Hepatocyte (in vitro differentiated cells): ENCODE data around the gene ZFTA.

Experiments
- EZH2 ChIP-seq: fragments of 200-600 bp; sonication (generic); IDR thresholded peaks from 2 replicates; pipeline ENCODE4 v1.6.1; 2016; ENCODE audit warnings: antibody characterized with exemption, mild to moderate bottlenecking, borderline replicate concordance
- TF ChIP-seq, protein P1 (sequence below): fragments of 200-600 bp; sonication (generic); IDR thresholded peaks from 2 replicates; pipeline ENCODE4 v1.5.1; 2016; ENCODE audit warnings: antibody characterized with exemption, mild to moderate bottlenecking; ENCODE audit not compliant: poor library complexity

DNA sequence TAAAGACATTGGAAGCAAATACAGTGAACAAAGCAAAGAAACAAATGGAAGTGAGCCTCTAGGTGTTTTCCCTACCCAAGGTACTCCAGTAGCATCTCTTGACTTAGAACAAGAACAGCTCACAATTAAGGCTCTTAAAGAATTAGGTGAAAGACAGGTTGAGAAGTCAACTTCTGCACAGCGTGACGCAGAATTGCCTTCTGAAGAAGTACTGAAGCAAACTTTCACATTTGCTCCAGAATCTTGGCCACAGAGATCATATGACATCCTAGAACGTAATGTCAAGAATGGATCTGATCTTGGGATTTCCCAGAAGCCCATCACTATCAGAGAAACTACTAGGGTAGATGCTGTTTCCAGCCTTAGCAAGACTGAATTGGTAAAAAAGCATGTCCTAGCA is 48.0 kb downstream of the ZFTA start:
- TF ChIP-seq EZH2, result no peak
- TF ChIP-seq, protein P1, sequence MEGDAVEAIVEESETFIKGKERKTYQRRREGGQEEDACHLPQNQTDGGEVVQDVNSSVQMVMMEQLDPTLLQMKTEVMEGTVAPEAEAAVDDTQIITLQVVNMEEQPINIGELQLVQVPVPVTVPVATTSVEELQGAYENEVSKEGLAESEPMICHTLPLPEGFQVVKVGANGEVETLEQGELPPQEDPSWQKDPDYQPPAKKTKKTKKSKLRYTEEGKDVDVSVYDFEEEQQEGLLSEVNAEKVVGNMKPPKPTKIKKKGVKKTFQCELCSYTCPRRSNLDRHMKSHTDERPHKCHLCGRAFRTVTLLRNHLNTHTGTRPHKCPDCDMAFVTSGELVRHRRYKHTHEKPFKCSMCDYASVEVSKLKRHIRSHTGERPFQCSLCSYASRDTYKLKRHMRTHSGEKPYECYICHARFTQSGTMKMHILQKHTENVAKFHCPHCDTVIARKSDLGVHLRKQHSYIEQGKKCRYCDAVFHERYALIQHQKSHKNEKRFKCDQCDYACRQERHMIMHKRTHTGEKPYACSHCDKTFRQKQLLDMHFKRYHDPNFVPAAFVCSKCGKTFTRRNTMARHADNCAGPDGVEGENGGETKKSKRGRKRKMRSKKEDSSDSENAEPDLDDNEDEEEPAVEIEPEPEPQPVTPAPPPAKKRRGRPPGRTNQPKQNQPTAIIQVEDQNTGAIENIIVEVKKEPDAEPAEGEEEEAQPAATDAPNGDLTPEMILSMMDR, result no peak
